SK-N-SH (cell line): ENCODE measurements around the gene ITSN1.

Experiments used
- CHD2 ChIP-seq: fragments of 150-350 bp; IDR thresholded peaks from 2 replicates; pipeline ENCODE4 v1.6.1; 2018; ENCODE audit warnings: low read length; ENCODE audit not compliant: partially characterized antibody
- RFX5 ChIP-seq: IDR thresholded peaks from 2 replicates; pipeline ENCODE4 v1.6.1; 2012; ENCODE audit warnings: mild to moderate bottlenecking, improper control_type of control experiment, low read length
- TAF1 ChIP-seq: IDR thresholded peaks from 2 replicates; pipeline ENCODE4 v1.6.1; 2012; ENCODE audit warnings: low read depth, mild to moderate bottlenecking, low read length, moderate library complexity, borderline replicate concordance
- USF2 ChIP-seq: fragments of 150-350 bp; IDR thresholded peaks from 2 replicates; pipeline ENCODE4 v1.6.1; 2017; ENCODE audit warnings: antibody characterized with exemption, low read length, low read depth, borderline replicate concordance
- TF ChIP-seq, protein P1 (sequence below): fragments of 200-600 bp; sonication (generic); IDR thresholded peaks from 2 replicates; pipeline ENCODE4 v1.6.1; 2017; ENCODE audit warnings: antibody characterized with exemption, mild to moderate bottlenecking, moderate library complexity

- TF ChIP-seq TAF1, result no peak
- TF ChIP-seq CHD2, result no peak
- TF ChIP-seq, protein P1, sequence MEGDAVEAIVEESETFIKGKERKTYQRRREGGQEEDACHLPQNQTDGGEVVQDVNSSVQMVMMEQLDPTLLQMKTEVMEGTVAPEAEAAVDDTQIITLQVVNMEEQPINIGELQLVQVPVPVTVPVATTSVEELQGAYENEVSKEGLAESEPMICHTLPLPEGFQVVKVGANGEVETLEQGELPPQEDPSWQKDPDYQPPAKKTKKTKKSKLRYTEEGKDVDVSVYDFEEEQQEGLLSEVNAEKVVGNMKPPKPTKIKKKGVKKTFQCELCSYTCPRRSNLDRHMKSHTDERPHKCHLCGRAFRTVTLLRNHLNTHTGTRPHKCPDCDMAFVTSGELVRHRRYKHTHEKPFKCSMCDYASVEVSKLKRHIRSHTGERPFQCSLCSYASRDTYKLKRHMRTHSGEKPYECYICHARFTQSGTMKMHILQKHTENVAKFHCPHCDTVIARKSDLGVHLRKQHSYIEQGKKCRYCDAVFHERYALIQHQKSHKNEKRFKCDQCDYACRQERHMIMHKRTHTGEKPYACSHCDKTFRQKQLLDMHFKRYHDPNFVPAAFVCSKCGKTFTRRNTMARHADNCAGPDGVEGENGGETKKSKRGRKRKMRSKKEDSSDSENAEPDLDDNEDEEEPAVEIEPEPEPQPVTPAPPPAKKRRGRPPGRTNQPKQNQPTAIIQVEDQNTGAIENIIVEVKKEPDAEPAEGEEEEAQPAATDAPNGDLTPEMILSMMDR, result no peak
- TF ChIP-seq RFX5, result no peak
- no peak for TF ChIP-seq USF2
Measured at GRCh38 chr21:33677450-33677849, 35.1 kb downstream of the ITSN1 start.
